ENCODE measurements around the gene NT5C2. TPM values are rescaled to one million over a fixed set of nuclear protein-coding genes. Genes with fewer than 3 reads are reported as not detected.
A peak's percentile ranks its signal among the peaks of the same experiment; 100 is the strongest.

The NT5C2 gene
- total and polyA plus RNA-seq, 2 of the 4 experiments (the other 2 are of a cell fraction): 60.0 to 65.1 TPM

DNA sequence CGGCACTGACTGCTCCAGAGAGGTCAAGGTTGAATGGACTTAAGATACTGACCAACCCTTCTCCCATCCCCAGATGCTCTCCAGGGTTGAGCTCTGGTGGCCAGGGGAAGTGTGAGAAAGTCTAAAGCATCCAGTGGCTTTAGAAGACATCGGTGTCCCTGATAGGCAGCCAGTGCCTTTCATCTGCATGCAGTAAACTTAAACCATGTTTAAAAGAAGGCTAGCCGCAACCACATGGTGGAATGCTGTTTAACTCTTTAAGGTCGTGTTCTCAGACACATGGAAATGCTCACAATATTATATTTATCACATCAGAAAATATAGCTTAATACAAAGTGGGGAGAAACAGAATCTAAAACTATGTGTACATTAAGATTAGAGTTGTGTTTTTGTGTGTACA lies 138.0 kb downstream of the NT5C2 start:
- peak overlapping the region; percentile 44; the same call in 1 of the 2 replicates for H3K27ac ChIP-seq (ENCODE audit: insufficient read depth, low read length)
- peak; percentile 59 for ATAC-seq (ENCODE audit: low read depth)
- H2BK15ac ChIP-seq (ENCODE audit: low read depth, low read length): peak overlapping the region; percentile 81; the same call in 2 of the 3 replicates
- H3K79me1 ChIP-seq (ENCODE audit: low read depth in 1 of 2, low read length in 2 of 2): peaks cover 4 to 57% of the 10 kb centered on the region in 2 experiments; a peak in 3 of 4 replicates
- peak overlapping the region; percentile 97 for H2AK5ac ChIP-seq (ENCODE audit: low read depth, low read length)
- in situ Hi-C loops (cut with MboI; ENCODE audit: low sequenced_read_pairs) (no loop called here), dilution Hi-C loops (cut with HindIII; ENCODE audit: low sequenced_read_pairs, unreplicated experiment) (no loop called here), intact Hi-C loops (cut with micrococcal nuclease) (no loop called here)
- no CpG with 5 or more reads among the region's 4 CpGs for WGBS, 2 experiments (ENCODE audit: extremely low coverage in 2 of 2, insufficient read length in 1 of 2)
- H3K4me3 ChIP-seq (ENCODE audit: insufficient read depth, low read depth, low read length): no peak overlapping the region
- peak overlapping the region; percentile 83 for H2AFZ ChIP-seq (replicated peaks; ENCODE audit: low read length, poor library complexity)
- 0 out of 2 replicates have a peak overlapping the region, but pooled peaks have one; percentile 2 for H3K9ac ChIP-seq (ENCODE audit: low read depth, low read length)
- ChIA-PET POLR2A (ENCODE audit: unreplicated experiment) (interaction anchor here (0.5 kb wide), 1 partner anchor 1234 kb away, joined by 7 read pairs; no protein-coding TSS in a partner anchor), CTCF (interaction anchor here (0.6 to 1.3 kb wide), 6 partner anchors 11 to 190 kb away, joined by 3 to 4 read pairs (median 4); partner anchors contain the start of gene CNNM2)
- H3K23ac ChIP-seq (ENCODE audit: low read depth, low read length): peak overlapping the region; percentile 67; the same call in 1 of the 2 replicates
- DNase-seq: peak; percentile 72
- H4K20me1 ChIP-seq (ENCODE audit: insufficient read depth, low read length): no peaks in the 10 kb centered on the region
- no peaks in the 10 kb centered on the region for H3K27me3 ChIP-seq (ENCODE audit: control insufficient read depth, insufficient read depth, low read length)
- H2BK120ac ChIP-seq (ENCODE audit: low read depth, low read length): peak overlapping the region; percentile 95
- H3K14ac ChIP-seq (replicated peaks; ENCODE audit: low read depth, low read length): peak overlapping the region; percentile 93
- peaks cover 6% of the 10 kb centered on the region; the same call in 1 of the 2 replicates for H3K9me3 ChIP-seq (ENCODE audit: control insufficient read depth, insufficient read depth, low read length)
- TF ChIP-seq NFE2L2 (IDR thresholded peaks at IDR 0.05; ENCODE audit: low read depth, low read length): no peak
- TF ChIP-seq CHD1 (IDR thresholded peaks at IDR 0.05; ENCODE audit: low read depth, low read length): no peak
- TF ChIP-seq MXI1 (IDR thresholded peaks at IDR 0.05; ENCODE audit: borderline replicate concordance, low read depth, low read length): peak; percentile 54; the same call in 1 of the 2 replicates
- H2AK9ac ChIP-seq (replicated peaks; ENCODE audit: low read depth, low read length, poor library complexity): peak overlapping the region; percentile 35
- H4K8ac ChIP-seq (ENCODE audit: low read depth in 2 of 2, low read length in 2 of 2): peak overlapping the region; percentile 10 to 81; a peak in 2 of 4 replicates
- H3K4ac ChIP-seq (ENCODE audit: low read depth, low read length): peak overlapping the region; percentile 75
- H2BK5ac ChIP-seq (ENCODE audit: low read depth, low read length, poor library complexity, severe bottlenecking): peak overlapping the region; percentile 78
- H3K9me1 ChIP-seq (ENCODE audit: insufficient read depth, low read length): peaks cover 21% of the 10 kb centered on the region
- no peak overlapping the region for H3K56ac ChIP-seq (ENCODE audit: extremely low read depth, insufficient read depth, low read length)
- peak overlapping the region; percentile 87 for H2BK20ac ChIP-seq (ENCODE audit: low read depth, low read length)
- H3K4me2 ChIP-seq (ENCODE audit: low read depth, low read length): peak overlapping the region; percentile 29
- H3K18ac ChIP-seq (ENCODE audit: low read depth, low read length): peak overlapping the region; percentile 40
- peak overlapping the region; percentile 83 for H4K91ac ChIP-seq (ENCODE audit: insufficient read depth, low read depth, low read length)
- peak overlapping the region; percentile 8; the same call in 1 of the 2 replicates for H4K5ac ChIP-seq (ENCODE audit: low read depth, low read length)
- peaks cover 15% of the 10 kb centered on the region for H3K4me1 ChIP-seq (ENCODE audit: control insufficient read depth, insufficient read depth, low read length)
- no TSS peak for BruUV-seq (replicated peaks)
- peaks cover 5% of the 10 kb centered on the region for H3K36me3 ChIP-seq (ENCODE audit: control insufficient read depth, insufficient read depth, low read length)

Measured in IMR-90 (cell line).